Body of pancreas (tissue), 4 donors: ENCODE data around the gene TMEM39A. TPM values are rescaled to one million over a fixed set of nuclear protein-coding genes. Genes with fewer than 3 reads are reported as not detected.

Experiments used
- ATAC-seq: fragments of 150-250 bp; one replicate; pipeline ENCODE4 v1.9.1; 2016
- DNase-seq, 4 donors: peaks; one replicate each; pipeline ENCODE4 v3.0.0-alpha.2; 2019
- H3K27ac ChIP-seq, 4 donors: fragments of 200-600 bp; sonication (generic); 1 replicate in 3 of 4; 2 replicates in 1 of 4; pipeline versions ENCODE4 v1.5.1 to v1.6.1; 2016 to 2019; ENCODE audit warnings: mild to moderate bottlenecking in 1 of 4, mixed read lengths in 1 of 4, moderate library complexity in 1 of 4
- H3K27me3 ChIP-seq, 2 donors: fragments of 200-600 bp; sonication (generic); one replicate each; pipeline ENCODE4 v1.6.0; 2016; ENCODE audit warnings: mild to moderate bottlenecking in 1 of 2
- H3K36me3 ChIP-seq, 2 donors: fragments of 200-600 bp; sonication (generic); replicated peaks in 1 of 2; 2 replicates each; pipeline ENCODE4 v1.5.1; 2016; ENCODE audit warnings: low read depth in 2 of 2; ENCODE audit not compliant: insufficient read depth in 1 of 2
- H3K4me1 ChIP-seq: fragments of 200-600 bp; sonication (generic); one replicate; pipeline ENCODE4 v1.6.0; 2016
- H3K4me3 ChIP-seq, 2 donors: fragments of 200-600 bp; sonication (generic); 1 replicate in 1 of 2; 2 replicates in 1 of 2; pipeline ENCODE4 v1.5.1; 2016 to 2019
- H3K9me3 ChIP-seq, 3 donors: fragments of 200-600 bp; sonication (generic); 1 replicate in 2 of 3; 2 replicates in 1 of 3; pipeline ENCODE4 v1.5.1; 2016
- POLR2A ChIP-seq, 3 donors: fragments of 450-650 bp; IDR thresholded peaks; one replicate each; pipeline ENCODE4 v1.6.1; 2016; ENCODE audit warnings: antibody characterized with exemption in 3 of 3, mild to moderate bottlenecking in 2 of 3
- WGBS, 2 donors: methylation state at CpG; one replicate each; pipeline ENCODE4 v1.1.5; 2017; 5-methylcytosine and 5-hydroxymethylcytosine counted together
- intact Hi-C: fragments of 100-400 bp; cut with DNase I; formaldehyde crosslinking; loops from one replicate; pipeline ENCODE4 v1.15.1; 2023
- total RNA-seq, 2 donors: library from RNA; depleted of rRNA; stranded (reverse); fragments of >200 nt; gene quantifications; one replicate each; pipeline ENCODE4 v1.1.0, GENCODE V29; 2016
- TF ChIP-seq, protein P1 (sequence below), 7 experiments: fragments of 450-650 bp in 4 of 7; fragments of 200-600 bp in 3 of 7; sonication (generic) in 3 of 7; IDR thresholded peaks; one replicate each; pipeline ENCODE4 v1.5.1; 2016 to 2019; ENCODE audit warnings: antibody characterized with exemption in 7 of 7

Gene TMEM39A
- total RNA-seq, 2 donors from 2014 or later = 50.1 to 85.4 TPM

DNA sequence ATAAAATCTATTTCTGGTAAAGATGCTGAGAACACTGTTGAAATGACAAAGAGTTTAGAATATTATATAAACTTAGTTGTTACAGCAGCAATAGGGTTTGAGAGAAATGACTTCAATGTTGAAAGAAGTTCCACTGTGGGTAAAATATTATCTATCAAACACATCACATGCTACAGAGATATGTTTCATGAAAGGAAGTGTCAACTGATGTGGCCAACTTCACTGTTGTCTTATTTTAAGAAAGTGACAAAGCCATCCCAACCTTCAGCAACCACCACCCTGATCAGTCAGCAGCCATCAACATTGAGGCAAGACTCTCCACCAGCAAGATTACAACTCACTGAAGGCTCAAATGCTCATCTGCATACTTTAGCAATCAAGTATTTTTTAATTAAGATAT, 20.2 kb downstream of the TMEM39A start:
- H3K36me3 ChIP-seq = peaks cover 0 to 22% of the 10 kb centered on the region in 2 donors
- DNase-seq = no peak
- no peaks in the 10 kb centered on the region for H3K27me3 ChIP-seq
- no peak for ATAC-seq
- intact Hi-C loops = no loop called here
- H3K27ac ChIP-seq = no peak overlapping the region
- no peaks in the 10 kb centered on the region for H3K4me1 ChIP-seq
- no peak for TF ChIP-seq POLR2A (IDR thresholded peaks at IDR 0.05)
- no peak overlapping the region for H3K4me3 ChIP-seq
- no peaks in the 10 kb centered on the region for H3K9me3 ChIP-seq

DNA sequence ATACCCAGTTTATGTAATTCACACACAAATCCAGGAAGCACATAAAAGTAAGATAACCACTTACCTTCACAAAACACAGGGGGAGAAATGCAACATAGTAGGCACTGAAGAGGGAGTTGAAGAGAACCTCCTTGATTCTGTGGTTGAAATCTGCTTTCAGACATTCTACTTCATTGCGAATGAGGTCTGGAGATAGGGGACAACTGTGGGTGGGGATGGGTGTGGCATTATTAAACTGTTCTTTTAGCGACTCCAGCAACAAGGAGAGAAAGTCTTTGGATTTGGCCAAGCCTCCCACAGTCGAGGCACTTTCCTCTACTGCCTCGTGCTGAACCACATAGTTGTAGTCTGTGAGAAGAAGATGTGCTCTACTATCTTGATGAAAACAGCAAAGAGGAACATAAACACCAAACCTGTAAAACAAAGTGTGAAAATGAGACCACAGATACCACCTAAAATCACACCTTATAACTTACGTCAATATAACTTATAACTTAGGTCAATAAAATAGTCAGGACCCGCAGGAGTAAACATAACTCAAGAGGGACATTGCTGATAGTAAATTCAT, 25.6 kb downstream of the TMEM39A start:
- DNase-seq = no peak
- no peak for TF ChIP-seq POLR2A (IDR thresholded peaks at IDR 0.05)
- TF ChIP-seq, protein P1, sequence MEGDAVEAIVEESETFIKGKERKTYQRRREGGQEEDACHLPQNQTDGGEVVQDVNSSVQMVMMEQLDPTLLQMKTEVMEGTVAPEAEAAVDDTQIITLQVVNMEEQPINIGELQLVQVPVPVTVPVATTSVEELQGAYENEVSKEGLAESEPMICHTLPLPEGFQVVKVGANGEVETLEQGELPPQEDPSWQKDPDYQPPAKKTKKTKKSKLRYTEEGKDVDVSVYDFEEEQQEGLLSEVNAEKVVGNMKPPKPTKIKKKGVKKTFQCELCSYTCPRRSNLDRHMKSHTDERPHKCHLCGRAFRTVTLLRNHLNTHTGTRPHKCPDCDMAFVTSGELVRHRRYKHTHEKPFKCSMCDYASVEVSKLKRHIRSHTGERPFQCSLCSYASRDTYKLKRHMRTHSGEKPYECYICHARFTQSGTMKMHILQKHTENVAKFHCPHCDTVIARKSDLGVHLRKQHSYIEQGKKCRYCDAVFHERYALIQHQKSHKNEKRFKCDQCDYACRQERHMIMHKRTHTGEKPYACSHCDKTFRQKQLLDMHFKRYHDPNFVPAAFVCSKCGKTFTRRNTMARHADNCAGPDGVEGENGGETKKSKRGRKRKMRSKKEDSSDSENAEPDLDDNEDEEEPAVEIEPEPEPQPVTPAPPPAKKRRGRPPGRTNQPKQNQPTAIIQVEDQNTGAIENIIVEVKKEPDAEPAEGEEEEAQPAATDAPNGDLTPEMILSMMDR (IDR thresholded peaks at IDR 0.05) = no peak
- Histone ChIP-seq H3K36me3 (peaks cover 33 to 42% of the 10 kb centered on the region in 2 donors), H3K9me3 (no peaks in the 10 kb centered on the region), H3K4me1 (no peaks in the 10 kb centered on the region), H3K4me3 (no peak overlapping the region), H3K27me3 (no peaks in the 10 kb centered on the region), H3K27ac (no peak overlapping the region)
- intact Hi-C loops = no loop called here
- no peak for ATAC-seq
- 84 to 86% methylated on average over 6 of the region's 6 CpGs for WGBS, 2 donors

DNA sequence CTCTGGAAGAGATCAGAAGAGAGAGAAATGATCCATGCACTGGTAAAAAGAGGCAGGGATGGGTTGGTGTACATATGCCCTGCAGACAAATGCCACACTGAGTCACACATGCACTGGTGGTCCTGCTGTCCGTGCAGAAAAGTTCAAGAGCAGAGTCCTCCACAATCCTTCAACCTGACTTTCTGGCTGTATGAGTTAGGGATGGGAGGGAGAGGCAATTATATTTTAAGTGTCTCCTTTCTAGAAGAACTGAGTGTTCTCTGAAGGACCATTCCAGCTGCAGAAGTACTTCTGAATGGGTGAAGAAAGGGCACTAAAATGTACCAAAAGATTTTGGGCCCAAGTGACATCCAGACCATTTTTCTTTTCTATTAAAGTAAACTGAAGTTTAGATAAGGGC, 26.4 kb downstream of the TMEM39A start:
- H3K4me1 ChIP-seq = no peaks in the 10 kb centered on the region
- no peaks in the 10 kb centered on the region for H3K9me3 ChIP-seq
- no peak for TF ChIP-seq POLR2A (IDR thresholded peaks at IDR 0.05)
- TF ChIP-seq, protein P1 (IDR thresholded peaks at IDR 0.05) = no peak
- no peak overlapping the region for H3K4me3 ChIP-seq
- peaks cover 33 to 43% of the 10 kb centered on the region in 2 donors for H3K36me3 ChIP-seq
- intact Hi-C loops = no loop called here
- 94 to 100% methylated on average over 1 of the region's 1 CpG for WGBS, 2 donors
- H3K27me3 ChIP-seq = no peaks in the 10 kb centered on the region
- ATAC-seq = no peak
- no peak for DNase-seq
- no peak overlapping the region for H3K27ac ChIP-seq

DNA sequence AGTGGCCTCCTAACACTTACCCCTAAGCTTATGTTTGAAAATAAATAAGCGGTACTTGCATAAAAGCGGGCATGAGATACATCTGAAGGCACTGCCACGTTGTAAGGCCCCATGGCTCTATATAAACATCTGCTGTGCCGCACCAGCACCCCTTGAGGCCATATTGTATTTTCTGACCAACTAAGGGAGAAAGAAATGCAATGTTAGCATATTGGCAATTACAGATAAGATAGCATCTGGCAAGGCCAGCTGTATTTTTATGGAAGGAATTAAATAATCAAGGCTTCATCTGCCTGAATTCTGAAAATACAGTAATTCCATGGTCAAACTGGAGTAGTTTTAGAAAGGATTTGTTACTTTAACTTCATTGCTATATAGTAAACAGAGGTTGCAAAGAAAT, 28.7 kb downstream of the TMEM39A start:
- DNase-seq (no peak), ATAC-seq (no peak)
- intact Hi-C loops = no loop called here
- Histone ChIP-seq H3K9me3 (peaks cover 0 to 3% (median 0%) of the 10 kb centered on the region in 3 donors), H3K27me3 (no peaks in the 10 kb centered on the region), H3K36me3 (peaks cover 52 to 61% of the 10 kb centered on the region in 2 donors), H3K4me1 (no peaks in the 10 kb centered on the region), H3K27ac (no peak overlapping the region), H3K4me3 (no peak overlapping the region)
- TF ChIP-seq POLR2A (IDR thresholded peaks at IDR 0.05) = no peak
- TF ChIP-seq, protein P1 (IDR thresholded peaks at IDR 0.05) = no peak
- WGBS, 2 donors = 94 to 98% methylated on average over 4 of the region's 4 CpGs

DNA sequence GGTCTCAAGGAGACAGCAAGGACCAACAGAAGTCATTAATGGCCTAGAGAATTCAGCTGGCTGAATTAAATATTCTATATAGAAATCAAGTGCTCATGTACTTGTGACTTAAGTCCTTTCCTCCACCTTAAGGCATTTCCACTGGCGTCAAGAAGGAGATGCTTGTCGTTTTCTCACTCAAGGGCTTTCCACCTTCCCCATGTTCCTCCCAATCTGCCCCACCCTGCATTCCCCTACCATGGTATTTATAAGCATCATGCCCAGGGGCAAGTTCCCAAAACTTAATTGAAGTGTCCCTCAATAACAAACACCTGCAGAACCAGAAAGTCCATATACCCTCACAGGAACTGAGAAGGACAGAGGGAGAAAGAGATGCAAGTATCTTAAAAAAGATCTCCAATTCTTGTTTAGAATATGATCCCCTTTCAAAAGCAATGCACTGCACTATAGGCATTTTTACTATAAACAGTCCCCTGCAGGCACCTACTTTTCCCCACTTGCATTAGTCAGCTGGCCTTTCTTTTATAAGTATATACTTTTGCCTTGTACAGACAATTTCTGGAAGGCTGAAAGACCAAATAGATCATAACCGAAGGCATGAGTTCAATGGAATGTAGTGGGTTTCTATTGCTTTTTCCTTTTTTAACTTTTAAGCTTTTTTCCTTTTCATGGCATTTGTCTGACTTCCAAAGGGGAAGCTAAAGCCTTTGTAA, 29.6 kb downstream of the TMEM39A start:
- H3K27ac ChIP-seq = no peak overlapping the region
- peaks cover 0 to 11% (median 0%) of the 10 kb centered on the region in 3 donors for H3K9me3 ChIP-seq
- peaks cover 56 to 63% of the 10 kb centered on the region in 2 donors for H3K36me3 ChIP-seq
- H3K4me1 ChIP-seq = no peaks in the 10 kb centered on the region
- no peak for TF ChIP-seq POLR2A (IDR thresholded peaks at IDR 0.05)
- TF ChIP-seq, protein P1 (IDR thresholded peaks at IDR 0.05) = no peak
- 95 to 97% methylated on average over 3 of the region's 3 CpGs for WGBS, 2 donors
- DNase-seq (no peak), ATAC-seq (no peak)
- intact Hi-C loops = no loop called here
- H3K4me3 ChIP-seq = no peak overlapping the region
- no peaks in the 10 kb centered on the region for H3K27me3 ChIP-seq
